Left lung (tissue), 10 donors: ENCODE data around the gene SEPTIN10. TPM values are rescaled to one million over a fixed set of nuclear protein-coding genes. Genes with fewer than 3 reads are reported as not detected.

Experiments
- ATAC-seq: fragments of 200-7000 bp; cut with Tn5 transposase; one replicate; pipeline ENCODE4 v1.9.1; 2020; ENCODE audit warnings: moderate library complexity
- DNase-seq, 4 donors: peaks; one replicate each; pipeline ENCODE4 v3.0.0-alpha.2; 2013 to 2020
- H3K27ac ChIP-seq, 2 donors: fragments of 200-600 bp; sonication (generic) in 1 of 2; one replicate each; pipeline versions ENCODE4 v1.5.0 to v1.8.0; 2020 to 2021
- H3K27me3 ChIP-seq, 2 donors: fragments of 200-600 bp; sonication (generic) in 1 of 2; one replicate each; pipeline versions ENCODE4 v1.5.0 to v1.8.0; 2020 to 2021
- H3K36me3 ChIP-seq, 2 donors: fragments of 200-600 bp; sonication (generic) in 1 of 2; one replicate each; pipeline versions ENCODE4 v1.5.0 to v1.8.0; 2020 to 2021
- H3K4me1 ChIP-seq, 2 donors: fragments of 200-600 bp; one replicate each; pipeline ENCODE4 v1.8.0; 2021
- H3K4me3 ChIP-seq, 2 donors: fragments of 200-600 bp; sonication (generic) in 1 of 2; one replicate each; pipeline versions ENCODE4 v1.5.0 to v1.8.0; 2020 to 2021; ENCODE audit warnings: mild to moderate bottlenecking in 1 of 2
- H3K9me3 ChIP-seq, 2 donors: fragments of 200-600 bp; sonication (generic) in 1 of 2; one replicate each; pipeline versions ENCODE4 v1.5.0 to v1.8.0; 2020 to 2021
- CTCF ChIP-seq, 2 donors: fragments of 200-600 bp; sonication (generic) in 1 of 2; IDR thresholded peaks; one replicate each; pipeline versions ENCODE4 v1.5.0 to v1.8.0; 2021; ENCODE audit warnings: antibody characterized with exemption in 2 of 2
- intact Hi-C, 2 donors: fragments of 100-400 bp; cut with DNase I; formaldehyde crosslinking; loops; one replicate each; pipeline versions ENCODE4 v1.11.2 to v1.14.2; 2022
- polyA plus RNA-seq, 6 donors: library from polyadenylated mRNA; unstranded; fragments of 120-200 nt; gene quantifications; one replicate each; pipeline ENCODE4 v1.2.1, GENCODE V29; 2013; ENCODE audit not compliant: insufficient read length in 6 of 6
- total RNA-seq, 2 donors: library from RNA; stranded (reverse); fragmentation: NEBNext Ultra II Directional; extraction: Animal tissue kit (Norgen Biotek cat#: 25700); gene quantifications; one replicate each; pipeline ENCODE4 v1.2.1, GENCODE V29; 2021
- donor health status: DM: no; HTN: yes; CAD: no.
- donor health status: DM: no; HTN: no; CAD: no.

SEPTIN10 gene
- total and polyA plus RNA-seq, 8 donors = 66.6 to 152 (median 130) TPM

- intact Hi-C loops = no loop called here
- TF ChIP-seq CTCF (IDR thresholded peaks at IDR 0.05) = no peak
- H3K36me3 ChIP-seq = no peaks in the 10 kb centered on the region
- DNase-seq (no peak), ATAC-seq (no peak)
- no peaks in the 10 kb centered on the region for H3K4me1 ChIP-seq
- no peak overlapping the region for H3K27ac ChIP-seq
- H3K4me3 ChIP-seq = no peak overlapping the region
- H3K9me3 ChIP-seq = no peaks in the 10 kb centered on the region
- no peaks in the 10 kb centered on the region for H3K27me3 ChIP-seq
Observed at GRCh38 chr2:109522063-109522374, 91.7 kb downstream of the SEPTIN10 start.

GRCh38 chr2:109521233-109522062 lies 92.3 kb downstream of the SEPTIN10 start:
- no peaks in the 10 kb centered on the region for H3K4me1 ChIP-seq
- H3K27ac ChIP-seq = no peak overlapping the region
- DNase-seq (no peak), ATAC-seq (no peak)
- no peaks in the 10 kb centered on the region for H3K27me3 ChIP-seq
- intact Hi-C loops = no loop called here
- TF ChIP-seq CTCF (IDR thresholded peaks at IDR 0.05) = no peak
- H3K4me3 ChIP-seq = no peak overlapping the region
- no peaks in the 10 kb centered on the region for H3K9me3 ChIP-seq
- no peaks in the 10 kb centered on the region for H3K36me3 ChIP-seq

- no peaks in the 10 kb centered on the region for H3K9me3 ChIP-seq
- no peaks in the 10 kb centered on the region for H3K4me1 ChIP-seq
- DNase-seq (no peak), ATAC-seq (no peak)
- H3K4me3 ChIP-seq = no peak overlapping the region
- no peak for TF ChIP-seq CTCF (IDR thresholded peaks at IDR 0.05)
- no peaks in the 10 kb centered on the region for H3K27me3 ChIP-seq
- no peak overlapping the region for H3K27ac ChIP-seq
- intact Hi-C loops = no loop called here
- no peaks in the 10 kb centered on the region for H3K36me3 ChIP-seq
Observed at GRCh38 chr2:109519513-109519912, 94.3 kb downstream of the SEPTIN10 start.

- Histone ChIP-seq H3K27ac (no peak overlapping the region), H3K27me3 (no peaks in the 10 kb centered on the region), H3K4me1 (no peaks in the 10 kb centered on the region), H3K4me3 (no peak overlapping the region), H3K9me3 (no peaks in the 10 kb centered on the region), H3K36me3 (no peaks in the 10 kb centered on the region)
- TF ChIP-seq CTCF (IDR thresholded peaks at IDR 0.05) = no peak
- intact Hi-C loops = no loop called here
- DNase-seq = no peak
- no peak for ATAC-seq
Observed at GRCh38 chr2:109517118-109517889, 96.5 kb downstream of the SEPTIN10 start.

- Histone ChIP-seq H3K27ac (no peak overlapping the region), H3K9me3 (no peaks in the 10 kb centered on the region), H3K4me3 (no peak overlapping the region), H3K27me3 (no peaks in the 10 kb centered on the region), H3K4me1 (no peaks in the 10 kb centered on the region), H3K36me3 (no peaks in the 10 kb centered on the region)
- DNase-seq (no peak), ATAC-seq (peak; percentile 77)
- peak; percentile 28 to 48 for TF ChIP-seq CTCF (IDR thresholded peaks at IDR 0.05)
- intact Hi-C loops = no loop called here
Observed at GRCh38 chr2:109516445-109517117, 97.2 kb downstream of the SEPTIN10 start.
